Measurements from ENCODE around the gene MTCL3.

The MTCL3 gene

DNA sequence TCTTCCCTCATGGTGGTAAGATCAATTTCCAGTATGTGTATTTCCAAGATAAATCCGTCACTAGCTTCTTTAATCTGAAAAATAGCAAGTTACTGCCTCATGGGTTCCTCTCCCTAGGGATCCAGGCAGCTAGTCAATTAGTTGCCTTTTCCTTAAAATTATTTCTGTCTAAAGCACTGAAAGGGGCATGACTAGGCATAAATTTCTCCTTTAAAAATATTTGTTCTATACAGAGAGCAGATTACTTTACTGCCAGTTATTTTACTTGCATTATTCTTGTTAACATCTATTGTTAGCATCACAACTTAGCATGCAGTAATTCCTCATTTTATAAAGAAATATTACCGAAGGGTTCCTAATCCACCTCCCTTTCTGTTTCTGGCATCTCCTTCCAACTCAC, 1.4 kb downstream of the MTCL3 start:
- no peaks in the 10 kb centered on the region; the same call in 1 of the 2 replicates for H3K4me1 ChIP-seq (ENCODE audit: control insufficient read depth, insufficient read depth, low read length)
- no TSS peak for BruUV-seq (replicated peaks)
- CTCF ChIA-PET, result no interaction called here
- TF ChIP-seq POLR2AphosphoS5 (IDR thresholded peaks at IDR 0.05; ENCODE audit: low read depth, low read length), result no peak
- TF ChIP-seq, protein P1, sequence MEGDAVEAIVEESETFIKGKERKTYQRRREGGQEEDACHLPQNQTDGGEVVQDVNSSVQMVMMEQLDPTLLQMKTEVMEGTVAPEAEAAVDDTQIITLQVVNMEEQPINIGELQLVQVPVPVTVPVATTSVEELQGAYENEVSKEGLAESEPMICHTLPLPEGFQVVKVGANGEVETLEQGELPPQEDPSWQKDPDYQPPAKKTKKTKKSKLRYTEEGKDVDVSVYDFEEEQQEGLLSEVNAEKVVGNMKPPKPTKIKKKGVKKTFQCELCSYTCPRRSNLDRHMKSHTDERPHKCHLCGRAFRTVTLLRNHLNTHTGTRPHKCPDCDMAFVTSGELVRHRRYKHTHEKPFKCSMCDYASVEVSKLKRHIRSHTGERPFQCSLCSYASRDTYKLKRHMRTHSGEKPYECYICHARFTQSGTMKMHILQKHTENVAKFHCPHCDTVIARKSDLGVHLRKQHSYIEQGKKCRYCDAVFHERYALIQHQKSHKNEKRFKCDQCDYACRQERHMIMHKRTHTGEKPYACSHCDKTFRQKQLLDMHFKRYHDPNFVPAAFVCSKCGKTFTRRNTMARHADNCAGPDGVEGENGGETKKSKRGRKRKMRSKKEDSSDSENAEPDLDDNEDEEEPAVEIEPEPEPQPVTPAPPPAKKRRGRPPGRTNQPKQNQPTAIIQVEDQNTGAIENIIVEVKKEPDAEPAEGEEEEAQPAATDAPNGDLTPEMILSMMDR (IDR thresholded peaks at IDR 0.05), result no peak
- no peak for TF ChIP-seq REST (IDR thresholded peaks at IDR 0.05; ENCODE audit: insufficient read depth in 1 of 2, low read depth in 2 of 2, low read length in 1 of 2)
- TF ChIP-seq SIN3A (IDR thresholded peaks at IDR 0.05; ENCODE audit: borderline replicate concordance, insufficient read depth, low read depth, low read length), result no peak
- no peak for TF ChIP-seq TCF7L2 (IDR thresholded peaks at IDR 0.05; ENCODE audit: low read depth, low read length)
- peak overlapping the region in 1 of 2 experiments; percentile 26; a peak in 1 of 4 replicates for H3K4me3 ChIP-seq (ENCODE audit: low read depth in 2 of 2, low read length in 2 of 2)
- intact Hi-C loops (cut with micrococcal nuclease; ENCODE audit: unreplicated experiment) (no loop called here), in situ Hi-C loops (cut with HindIII; ENCODE audit: low pct_unique_long_range_greater_than_20kb, low sequenced_read_pairs) (no loop called here)
- H3K27ac ChIP-seq (ENCODE audit: low read length), result no peak overlapping the region
- no peaks in the 10 kb centered on the region for H3K36me3 ChIP-seq (ENCODE audit: control insufficient read depth, insufficient read depth, low read length)
- POLR2A ChIA-PET, result no interaction called here
- DNase-seq (ENCODE audit: low read depth, low spot score) (no peak), ATAC-seq (no peak)
- H3K9me3 ChIP-seq (ENCODE audit: control insufficient read depth, insufficient read depth, low read depth, low read length), result no peaks in the 10 kb centered on the region
- peaks cover 9% of the 10 kb centered on the region for H3K27me3 ChIP-seq (ENCODE audit: control insufficient read depth, insufficient read depth, low read length)

GRCh38 chr6:127516662-127517273, 2.4 kb downstream of the MTCL3 start:
- CTCF ChIA-PET, result interaction anchor here (0.6 to 2.2 kb wide), 6 partner anchors 9 to 73 kb away, joined by 3 to 10 read pairs (median 4); no protein-coding TSS in a partner anchor
- DNase-seq (ENCODE audit: low read depth, low spot score), result peak; percentile 67
- Histone ChIP-seq H3K36me3 (ENCODE audit: control insufficient read depth, insufficient read depth, low read length) (no peaks in the 10 kb centered on the region), H3K4me1 (ENCODE audit: control insufficient read depth, insufficient read depth, low read length) (no peaks in the 10 kb centered on the region; the same call in 1 of the 2 replicates), H3K4me3 (ENCODE audit: low read depth in 2 of 2, low read length in 2 of 2) (peak overlapping the region; percentile 55 to 66), H3K9me3 (ENCODE audit: control insufficient read depth, insufficient read depth, low read depth, low read length) (no peaks in the 10 kb centered on the region), H3K27me3 (ENCODE audit: control insufficient read depth, insufficient read depth, low read length) (peaks cover 8% of the 10 kb centered on the region), H3K27ac (ENCODE audit: low read length) (no peak overlapping the region)
- no TSS peak for BruUV-seq (replicated peaks)
- ATAC-seq, result peak; percentile 87
- in situ Hi-C loops (cut with HindIII; ENCODE audit: low pct_unique_long_range_greater_than_20kb, low sequenced_read_pairs) (no loop called here), intact Hi-C loops (cut with micrococcal nuclease; ENCODE audit: unreplicated experiment) (no loop called here)
- POLR2A ChIA-PET, result no interaction called here
- no peak for TF ChIP-seq POLR2AphosphoS5 (IDR thresholded peaks at IDR 0.05; ENCODE audit: low read depth, low read length)
- no peak for TF ChIP-seq REST (IDR thresholded peaks at IDR 0.05; ENCODE audit: insufficient read depth in 1 of 2, low read depth in 2 of 2, low read length in 1 of 2)
- TF ChIP-seq SIN3A (IDR thresholded peaks at IDR 0.05; ENCODE audit: borderline replicate concordance, insufficient read depth, low read depth, low read length), result no peak
- TF ChIP-seq, protein P1 (IDR thresholded peaks at IDR 0.05), result peak; percentile 96
- no peak for TF ChIP-seq TCF7L2 (IDR thresholded peaks at IDR 0.05; ENCODE audit: low read depth, low read length)
